SU-DHL-6 (cell line): Measurements from ENCODE around the gene TBC1D16.

Experiments
- EZH2phosphoT487 ChIP-seq: fragments of 200-600 bp; sonication (generic), shearing (Covaris generic); conservative IDR thresholded peaks from 2 replicates; pipeline ENCODE4 v1.6.1; 2018; ENCODE audit warnings: mild to moderate bottlenecking, antibody characterized with exemption, low read length, moderate library complexity, mixed read lengths
- TF ChIP-seq, protein P1 (sequence below): fragments of 200-600 bp; sonication (generic); IDR thresholded peaks from one replicate; pipeline ENCODE4 v1.5.1; 2017; ENCODE audit warnings: antibody characterized with exemption, mild to moderate bottlenecking, low read length, moderate library complexity; ENCODE audit not compliant: insufficient read depth, poor library complexity, severe bottlenecking

DNA sequence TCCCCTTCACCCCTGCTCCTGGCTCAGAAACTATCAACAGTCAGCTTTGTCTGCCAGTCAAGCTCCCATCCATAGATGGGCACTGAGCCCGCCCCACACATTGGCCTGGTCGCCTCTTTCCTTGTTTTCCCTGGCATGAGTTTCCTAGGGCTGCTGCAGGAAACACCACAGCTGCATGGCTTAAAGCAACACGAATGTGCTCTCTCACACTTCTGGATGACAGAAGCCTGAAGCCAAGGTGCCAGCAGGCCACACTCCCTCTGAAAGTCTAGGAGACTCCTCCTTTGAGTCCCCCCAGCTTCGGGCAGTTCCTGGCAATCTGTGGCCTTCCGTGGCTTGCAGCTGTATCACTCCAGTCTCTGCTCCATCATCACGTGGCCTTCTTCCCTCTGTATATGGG lies 69.9 kb downstream of the TBC1D16 start:
- TF ChIP-seq, protein P1, sequence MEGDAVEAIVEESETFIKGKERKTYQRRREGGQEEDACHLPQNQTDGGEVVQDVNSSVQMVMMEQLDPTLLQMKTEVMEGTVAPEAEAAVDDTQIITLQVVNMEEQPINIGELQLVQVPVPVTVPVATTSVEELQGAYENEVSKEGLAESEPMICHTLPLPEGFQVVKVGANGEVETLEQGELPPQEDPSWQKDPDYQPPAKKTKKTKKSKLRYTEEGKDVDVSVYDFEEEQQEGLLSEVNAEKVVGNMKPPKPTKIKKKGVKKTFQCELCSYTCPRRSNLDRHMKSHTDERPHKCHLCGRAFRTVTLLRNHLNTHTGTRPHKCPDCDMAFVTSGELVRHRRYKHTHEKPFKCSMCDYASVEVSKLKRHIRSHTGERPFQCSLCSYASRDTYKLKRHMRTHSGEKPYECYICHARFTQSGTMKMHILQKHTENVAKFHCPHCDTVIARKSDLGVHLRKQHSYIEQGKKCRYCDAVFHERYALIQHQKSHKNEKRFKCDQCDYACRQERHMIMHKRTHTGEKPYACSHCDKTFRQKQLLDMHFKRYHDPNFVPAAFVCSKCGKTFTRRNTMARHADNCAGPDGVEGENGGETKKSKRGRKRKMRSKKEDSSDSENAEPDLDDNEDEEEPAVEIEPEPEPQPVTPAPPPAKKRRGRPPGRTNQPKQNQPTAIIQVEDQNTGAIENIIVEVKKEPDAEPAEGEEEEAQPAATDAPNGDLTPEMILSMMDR = no peak
- no peak for TF ChIP-seq EZH2phosphoT487
